Measurements from ENCODE around the gene TAF4.
"Not testable (repeated sequence)": the region's sequence is repeated elsewhere in the genome, so short reads cannot be mapped to it uniquely, and the experiment has no call there.

TAF4 gene

DNA sequence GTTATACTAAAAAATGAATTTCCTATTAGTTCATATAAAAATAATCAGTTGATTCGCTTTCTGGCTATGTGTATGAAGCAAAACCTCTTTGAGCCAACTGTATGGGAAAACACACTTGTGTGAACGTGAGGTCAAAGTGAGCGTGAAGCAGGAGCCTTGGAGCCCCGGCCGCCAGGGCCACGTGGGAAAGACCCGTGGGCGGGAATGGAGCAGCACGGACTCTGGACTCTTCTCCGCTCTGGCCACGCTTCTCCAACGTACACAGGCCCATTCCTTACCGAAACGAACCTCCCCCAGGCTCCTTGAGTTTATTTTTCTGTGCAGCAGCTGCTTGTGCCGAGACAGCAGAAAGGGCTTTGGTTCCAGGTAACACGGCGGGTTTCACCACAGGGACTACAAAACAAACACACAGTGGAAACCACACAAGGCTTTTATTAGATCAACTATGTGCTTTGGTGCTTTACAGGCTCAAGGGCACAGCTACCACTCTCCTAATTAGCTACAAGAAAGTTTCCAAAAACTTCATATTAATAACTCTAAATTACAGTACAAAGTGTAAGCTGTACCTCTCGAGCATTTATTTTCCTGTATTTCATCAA lies 62.7 kb downstream of the TAF4 start:
- DNase-seq (ENCODE audit: low read depth in 2 of 2): no peak

- no peak for DNase-seq (ENCODE audit: low read depth in 2 of 2)
These were observed 64.4 kb downstream of the TAF4 start for GRCh38 chr20:62001178-62001715.

GRCh38 chr20:61998343-61999121 lies 67.1 kb downstream of the TAF4 start:
- no peak for DNase-seq (ENCODE audit: low read depth in 2 of 2)

GRCh38 chr20:61997891-61998290 lies 67.8 kb downstream of the TAF4 start:
- no peak for DNase-seq (ENCODE audit: low read depth in 2 of 2)

- no peak for DNase-seq (ENCODE audit: low read depth in 2 of 2)
These were observed 68.3 kb downstream of the TAF4 start for GRCh38 chr20:61997372-61997771.

- no peak for DNase-seq (ENCODE audit: low read depth in 2 of 2)
These were observed 71.1 kb downstream of the TAF4 start for GRCh38 chr20:61994546-61994945.

DNA sequence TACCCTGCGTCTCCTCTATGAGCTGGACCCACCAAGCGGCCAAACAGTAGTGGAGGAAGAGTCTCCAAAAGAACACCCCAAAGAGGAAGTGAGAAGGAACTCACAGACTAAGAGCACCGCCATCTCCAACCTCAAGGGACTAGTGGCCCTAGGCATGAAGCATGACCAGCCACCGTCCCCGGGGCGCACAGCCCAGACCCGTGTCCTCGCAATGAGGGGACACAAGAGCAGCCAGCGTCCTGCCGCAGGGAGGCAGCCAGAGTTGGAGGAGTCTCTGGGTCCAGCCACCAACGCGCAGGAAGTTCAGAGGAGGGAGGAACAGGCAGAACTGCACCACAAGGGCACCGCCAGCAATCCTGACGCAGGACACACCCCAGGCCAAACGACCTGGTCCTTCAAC lies 72.6 kb downstream of the TAF4 start:
- DNase-seq (ENCODE audit: low read depth in 2 of 2): no peak

GRCh38 chr20:61991476-61991875 lies 74.2 kb downstream of the TAF4 start:
- no peak for DNase-seq (ENCODE audit: low read depth in 2 of 2)

DNA sequence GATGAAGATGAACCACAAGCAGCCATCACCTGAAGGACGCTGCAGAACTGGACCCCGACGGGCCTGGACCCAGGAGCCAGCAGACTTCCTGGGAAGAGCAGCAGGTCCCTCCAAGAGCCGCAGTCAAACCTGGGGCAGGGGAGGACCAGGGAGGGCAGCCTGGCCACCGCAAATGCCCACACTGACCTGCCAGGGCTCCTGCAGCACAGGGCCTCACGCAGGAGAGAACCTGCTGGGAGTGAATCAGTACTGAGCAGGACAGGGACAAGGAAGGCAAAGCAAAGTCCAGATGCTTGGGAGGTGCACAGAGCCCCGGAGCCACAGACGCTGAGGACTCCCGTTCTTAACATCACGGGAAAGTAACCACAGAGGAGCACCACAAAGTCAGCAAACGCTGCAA lies 75.2 kb downstream of the TAF4 start:
- DNase-seq (ENCODE audit: low read depth in 2 of 2): no peak

- DNase-seq (ENCODE audit: low read depth in 2 of 2): no peak
These were observed 75.9 kb downstream of the TAF4 start for GRCh38 chr20:61989741-61990140.

DNA sequence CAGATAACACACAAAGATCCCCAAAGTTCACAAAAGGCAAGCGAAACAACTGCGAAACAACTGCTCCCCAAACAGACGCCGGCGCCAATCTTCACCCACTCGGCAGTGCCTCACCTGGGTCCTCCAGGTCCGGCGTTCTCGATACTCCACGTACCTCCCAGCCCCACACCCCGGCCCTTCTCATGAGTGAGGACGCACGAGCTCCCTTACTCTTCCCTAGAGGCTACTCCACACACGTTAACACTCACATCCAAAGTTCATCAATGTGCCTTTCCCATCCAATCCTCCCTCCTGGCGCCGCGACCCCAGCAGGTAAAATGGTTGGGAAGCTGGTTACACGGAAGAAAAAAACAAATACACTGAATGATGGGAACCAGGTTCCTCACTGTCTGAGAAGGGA lies 77.0 kb downstream of the TAF4 start:
- DNase-seq (ENCODE audit: low read depth in 2 of 2): no peak

- no peak for DNase-seq (ENCODE audit: low read depth in 2 of 2)
These were observed 78.8 kb downstream of the TAF4 start for GRCh38 chr20:61986762-61987321.

DNA sequence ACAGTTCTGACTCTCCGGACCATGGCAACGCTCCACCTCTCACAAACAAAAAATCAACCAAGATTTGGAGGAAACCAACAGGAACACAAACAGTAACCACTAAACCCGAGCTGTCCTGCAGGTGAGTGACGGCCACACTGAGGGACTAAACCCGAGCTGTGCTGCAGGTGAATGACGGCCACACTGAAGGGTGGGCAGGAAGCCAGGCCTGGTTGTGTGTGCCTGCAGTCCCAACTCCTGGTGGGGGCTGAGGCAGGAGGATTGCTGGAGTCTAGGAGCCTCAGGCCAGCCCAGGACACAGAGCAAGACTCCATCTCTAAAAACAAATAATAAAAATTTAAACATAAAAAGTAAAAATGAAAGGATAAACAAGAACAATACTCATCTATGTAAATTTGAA lies 80.6 kb downstream of the TAF4 start:
- no peak for DNase-seq (ENCODE audit: low read depth in 2 of 2)

DNA sequence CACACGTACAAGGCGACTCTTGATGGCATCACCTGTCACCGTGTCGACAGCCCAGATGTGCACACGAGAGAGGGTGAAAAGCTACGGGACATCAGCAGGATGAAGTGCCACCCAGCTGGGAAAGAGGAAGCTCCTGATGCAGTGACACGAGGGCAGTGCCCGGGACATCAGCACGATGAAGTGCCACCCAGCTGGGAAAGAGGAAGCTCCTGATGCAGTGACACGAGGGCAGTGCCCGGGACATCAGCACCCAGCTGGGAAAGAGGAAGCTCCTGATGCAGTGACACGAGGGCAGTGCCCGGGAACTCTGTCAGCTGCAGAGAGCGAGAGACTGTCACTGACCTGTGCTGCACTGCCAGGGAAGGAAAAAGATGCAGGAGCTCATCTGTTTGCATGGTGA lies 81.2 kb downstream of the TAF4 start:
- not testable (repeated sequence) for DNase-seq (ENCODE audit: low read depth in 2 of 2)

- no peak for DNase-seq (ENCODE audit: low read depth in 2 of 2)
These were observed 81.7 kb downstream of the TAF4 start for GRCh38 chr20:61983965-61984364.

DNA sequence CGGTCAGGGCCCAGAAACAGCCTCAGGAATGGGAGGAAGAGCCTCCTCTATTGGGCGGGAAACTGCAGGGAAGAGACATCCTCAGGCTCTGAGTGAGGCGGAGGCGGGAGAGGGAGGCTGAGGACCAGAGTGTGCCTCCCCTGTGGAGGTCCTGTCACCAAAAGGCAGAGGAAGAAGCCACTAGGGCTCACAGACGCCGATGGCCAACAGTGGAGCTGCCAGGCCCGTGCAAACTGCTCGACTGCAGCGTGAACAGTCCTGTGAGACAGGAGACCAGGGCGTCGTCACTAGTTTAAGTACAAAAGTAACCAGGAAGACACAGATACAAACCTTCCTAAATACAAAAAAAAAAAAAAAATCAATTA lies 82.7 kb downstream of the TAF4 start:
- DNase-seq (ENCODE audit: low read depth in 2 of 2): no peak

GRCh38 chr20:61982191-61982950 lies 83.3 kb downstream of the TAF4 start:
- no peak for DNase-seq (ENCODE audit: low read depth in 2 of 2)

GRCh38 chr20:61981691-61982090 lies 84.0 kb downstream of the TAF4 start:
- DNase-seq (ENCODE audit: low read depth in 2 of 2): not testable (repeated sequence)

DNA sequence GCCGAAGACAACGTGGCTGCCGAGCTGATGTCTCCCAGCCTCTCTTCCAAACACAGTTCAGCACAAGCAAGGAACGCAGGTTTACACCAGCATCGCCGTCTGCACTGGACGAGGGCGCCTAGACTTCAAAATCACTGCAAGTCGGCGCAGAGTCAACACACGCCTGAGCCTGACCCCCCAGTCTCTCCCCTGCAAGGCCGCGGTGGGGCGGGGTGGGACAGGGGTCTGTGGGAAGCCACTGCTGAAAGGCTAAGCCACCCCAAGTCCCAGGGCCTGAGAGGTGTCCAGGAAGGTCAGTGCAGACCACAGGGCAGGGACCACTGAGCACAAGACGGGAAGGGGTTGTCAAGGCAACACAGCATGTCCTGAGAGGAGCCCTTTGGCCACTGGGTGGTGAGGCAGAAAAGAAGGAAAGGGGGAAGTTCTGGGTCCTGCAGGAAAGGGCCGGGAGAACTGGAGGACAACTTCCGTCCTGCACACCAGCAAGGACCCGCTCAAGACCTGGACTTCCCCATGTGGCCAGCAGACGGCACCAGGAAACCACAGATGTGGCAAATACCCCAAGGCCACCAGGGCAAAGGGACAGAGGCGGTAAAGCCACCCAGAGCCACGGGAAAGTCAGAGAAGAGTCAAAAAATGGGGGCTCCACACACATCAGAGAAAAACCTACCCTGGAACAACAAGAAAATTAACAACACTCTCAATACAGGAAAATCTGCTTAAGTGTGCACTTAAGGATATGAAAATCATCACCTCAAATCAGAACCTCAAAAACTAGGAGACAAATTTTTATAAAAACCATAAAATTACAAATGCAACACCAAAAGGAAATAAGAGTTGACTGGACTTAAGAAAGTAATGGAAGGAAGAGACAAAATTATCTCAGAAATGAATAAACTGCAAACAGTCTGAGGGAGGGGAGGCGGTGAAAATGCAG lies 84.8 kb downstream of the TAF4 start:
- DNase-seq (ENCODE audit: low read depth in 2 of 2): no peak

DNA sequence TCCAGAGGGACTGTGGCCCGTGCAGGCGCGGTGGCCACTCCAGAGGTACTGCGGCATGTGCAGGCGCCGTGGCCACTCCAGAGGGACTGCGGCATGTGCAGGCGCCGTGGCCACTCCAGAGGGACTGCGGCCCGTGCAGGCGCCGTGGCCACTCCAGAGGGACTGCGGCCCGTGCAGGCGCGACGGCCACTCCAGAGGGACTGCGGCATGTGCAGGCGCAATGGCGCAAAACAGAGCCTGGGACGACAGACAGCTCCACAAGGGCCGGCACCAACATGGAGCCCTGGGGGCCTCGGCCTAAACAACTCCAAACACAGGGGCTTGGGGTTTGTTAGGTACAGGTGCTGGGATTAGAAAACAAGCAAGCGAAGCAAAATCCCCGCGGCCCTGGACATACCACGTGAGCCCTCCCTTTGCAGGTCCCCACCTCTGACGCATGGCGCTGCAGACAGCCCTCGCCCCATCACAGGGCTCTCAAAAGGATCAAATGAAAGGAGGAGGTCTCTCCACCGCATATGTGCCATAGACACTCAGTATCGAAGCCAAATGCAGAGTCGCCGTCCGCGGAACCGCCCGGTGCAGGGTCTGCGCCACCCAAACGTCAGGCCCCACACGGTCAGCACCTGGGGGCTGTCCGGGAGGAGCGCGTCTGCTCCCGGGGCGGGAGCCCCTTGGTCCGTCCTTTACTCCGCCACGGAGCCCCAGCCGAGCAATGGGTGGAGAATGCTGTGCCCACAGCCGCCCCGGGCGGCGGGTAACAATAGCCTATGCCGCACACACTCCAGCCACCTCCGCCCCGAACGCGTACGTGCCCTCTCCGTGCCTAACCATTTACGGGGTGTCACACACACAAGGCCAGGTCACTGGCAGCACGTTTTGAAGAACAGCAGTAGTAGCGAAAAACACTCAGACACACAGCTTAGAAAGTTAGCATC lies 85.7 kb downstream of the TAF4 start:
- no peak for DNase-seq (ENCODE audit: low read depth in 2 of 2)
